ENCODE results near the gene GATD1. TPM values are rescaled to one million over a fixed set of nuclear protein-coding genes. Genes with fewer than 3 reads are reported as not detected.

The GATD1 gene
- total RNA-seq, 6 experiments from 2014 or later = 61.0 to 72.7 (median 68.1) TPM

DNA sequence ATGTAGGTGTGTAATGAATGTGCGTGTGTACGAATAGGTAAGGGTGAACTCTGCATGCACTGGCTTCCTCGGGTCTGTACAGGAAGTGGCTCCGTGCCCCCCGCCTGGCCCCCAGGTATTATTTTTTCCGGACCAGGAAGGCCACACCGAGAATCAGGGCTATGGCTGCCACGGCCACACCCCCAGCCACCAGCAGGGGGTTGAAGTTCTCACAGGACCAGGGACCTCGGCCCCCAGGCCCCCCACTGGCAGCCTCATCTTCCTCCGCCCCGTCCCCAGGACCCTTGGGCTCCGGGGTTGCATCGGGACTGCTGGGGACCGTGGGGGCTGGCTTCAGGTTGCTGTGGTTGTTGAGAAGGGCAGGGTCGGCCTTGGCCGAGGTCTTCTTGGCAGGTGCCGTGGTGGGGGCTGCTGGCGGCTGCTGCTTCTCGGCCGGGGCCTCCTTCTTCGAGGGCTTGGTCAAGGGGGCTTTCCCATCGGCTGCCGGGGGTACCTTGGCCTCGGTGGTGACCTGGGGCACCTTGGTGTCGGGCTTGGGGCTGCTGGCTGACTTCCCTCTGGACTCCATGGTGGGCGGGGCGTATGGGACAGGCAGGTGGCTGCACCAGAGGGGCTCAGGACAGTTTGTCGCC lies 10.8 kb upstream of the GATD1 start:
- Mint-ChIP-seq H3K4me1 (ENCODE audit: low read depth) (peaks cover 15% of the 10 kb centered on the region), H3K27me3 (ENCODE audit: insufficient read depth) (no peaks in the 10 kb centered on the region; the same call in 1 of the 2 replicates), H3K4me3 (no peak overlapping the region), H3K27ac (no peak overlapping the region), H3K36me3 (ENCODE audit: low read depth) (peaks cover 6% of the 10 kb centered on the region), H3K9me3 (no peaks in the 10 kb centered on the region)
- no peak for DNase-seq
- TF ChIP-seq, protein P1, sequence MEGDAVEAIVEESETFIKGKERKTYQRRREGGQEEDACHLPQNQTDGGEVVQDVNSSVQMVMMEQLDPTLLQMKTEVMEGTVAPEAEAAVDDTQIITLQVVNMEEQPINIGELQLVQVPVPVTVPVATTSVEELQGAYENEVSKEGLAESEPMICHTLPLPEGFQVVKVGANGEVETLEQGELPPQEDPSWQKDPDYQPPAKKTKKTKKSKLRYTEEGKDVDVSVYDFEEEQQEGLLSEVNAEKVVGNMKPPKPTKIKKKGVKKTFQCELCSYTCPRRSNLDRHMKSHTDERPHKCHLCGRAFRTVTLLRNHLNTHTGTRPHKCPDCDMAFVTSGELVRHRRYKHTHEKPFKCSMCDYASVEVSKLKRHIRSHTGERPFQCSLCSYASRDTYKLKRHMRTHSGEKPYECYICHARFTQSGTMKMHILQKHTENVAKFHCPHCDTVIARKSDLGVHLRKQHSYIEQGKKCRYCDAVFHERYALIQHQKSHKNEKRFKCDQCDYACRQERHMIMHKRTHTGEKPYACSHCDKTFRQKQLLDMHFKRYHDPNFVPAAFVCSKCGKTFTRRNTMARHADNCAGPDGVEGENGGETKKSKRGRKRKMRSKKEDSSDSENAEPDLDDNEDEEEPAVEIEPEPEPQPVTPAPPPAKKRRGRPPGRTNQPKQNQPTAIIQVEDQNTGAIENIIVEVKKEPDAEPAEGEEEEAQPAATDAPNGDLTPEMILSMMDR (IDR thresholded peaks at IDR 0.05) = peak; percentile 46

DNA sequence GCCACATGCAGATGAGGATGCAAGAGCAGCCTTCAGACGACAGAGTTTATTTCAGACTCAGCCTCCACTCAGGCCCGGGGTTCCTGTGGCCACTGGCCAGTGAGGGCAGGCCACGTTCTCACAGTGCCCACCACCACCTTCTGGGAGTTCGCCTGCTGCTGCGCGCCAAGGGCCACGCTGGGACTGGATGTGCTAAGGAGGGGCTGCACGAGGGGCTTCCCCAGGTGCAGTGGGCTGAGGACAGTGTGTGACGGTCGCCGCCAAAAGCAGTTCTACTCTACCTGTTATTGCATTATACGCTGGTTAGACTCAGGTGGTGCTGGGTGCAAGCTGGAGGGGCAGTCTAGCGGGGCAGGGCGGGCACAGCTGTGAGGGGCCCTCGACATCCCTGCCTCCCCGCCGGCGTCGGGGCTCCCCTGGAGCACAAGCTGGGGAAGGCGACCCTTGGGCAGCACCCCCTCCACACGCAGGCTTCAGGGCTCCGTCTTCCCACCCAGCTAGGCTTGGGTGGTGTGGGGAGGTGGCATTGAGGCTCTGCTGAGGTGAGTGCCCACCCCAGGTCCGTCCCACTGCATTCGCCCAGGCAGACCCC lies 9.9 kb upstream of the GATD1 start:
- Mint-ChIP-seq H3K27me3 (ENCODE audit: insufficient read depth) (no peaks in the 10 kb centered on the region; the same call in 1 of the 2 replicates), H3K9me3 (no peaks in the 10 kb centered on the region), H3K36me3 (ENCODE audit: low read depth) (peaks cover 6% of the 10 kb centered on the region), H3K4me3 (no peak overlapping the region), H3K4me1 (ENCODE audit: low read depth) (peaks cover 17% of the 10 kb centered on the region), H3K27ac (no peak overlapping the region)
- DNase-seq = no peak
- TF ChIP-seq, protein P1 (IDR thresholded peaks at IDR 0.05) = no peak

DNA sequence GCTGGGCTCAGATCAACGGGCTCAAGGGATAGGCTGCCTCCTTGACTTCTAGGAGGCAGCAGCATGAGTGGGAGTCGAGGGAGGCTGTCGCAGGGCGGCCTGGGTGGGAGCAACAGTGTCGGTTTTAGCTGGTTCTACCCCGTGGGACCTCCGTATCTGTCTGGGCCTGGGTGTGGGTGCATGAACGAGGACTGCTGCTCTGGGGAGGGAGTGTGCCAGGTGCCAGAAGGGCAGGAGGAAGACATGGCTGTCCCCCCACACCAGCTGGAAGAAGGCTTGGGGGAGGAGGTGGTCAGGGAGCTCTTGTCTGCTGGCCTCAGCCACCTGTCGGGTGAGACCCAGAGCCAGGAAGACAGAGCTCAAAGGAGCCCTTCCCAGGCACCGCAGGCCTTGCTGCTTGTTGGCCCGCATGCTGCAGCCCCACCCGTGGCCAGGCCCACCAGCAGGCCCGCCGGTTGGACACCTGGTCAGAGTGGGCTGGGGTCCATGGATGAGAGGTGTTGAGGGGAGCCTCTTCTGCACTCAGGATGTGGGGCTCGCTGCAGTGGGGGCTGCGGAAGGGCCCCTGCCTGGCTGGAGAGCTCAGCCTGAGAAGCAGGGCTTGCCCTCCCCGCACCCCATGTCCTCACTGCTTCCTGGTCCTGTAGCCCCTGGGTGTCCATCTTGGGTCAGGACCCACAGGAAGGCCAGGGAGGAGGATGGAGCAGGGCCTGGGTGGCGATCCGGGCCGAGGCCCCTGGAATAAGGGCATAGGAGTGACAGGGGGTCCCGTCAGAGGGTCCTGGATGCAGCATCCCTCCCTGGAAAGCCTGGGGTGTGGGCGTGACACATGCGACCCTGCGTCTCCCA lies 9.2 kb upstream of the GATD1 start:
- H3K9me3 Mint-ChIP-seq = no peaks in the 10 kb centered on the region
- no peaks in the 10 kb centered on the region; the same call in 1 of the 2 replicates for H3K27me3 Mint-ChIP-seq (ENCODE audit: insufficient read depth)
- peaks cover 17% of the 10 kb centered on the region for H3K4me1 Mint-ChIP-seq (ENCODE audit: low read depth)
- no peak overlapping the region for H3K27ac Mint-ChIP-seq
- TF ChIP-seq, protein P1 (IDR thresholded peaks at IDR 0.05) = no peak
- H3K36me3 Mint-ChIP-seq (ENCODE audit: low read depth) = peaks cover 6% of the 10 kb centered on the region
- no peak for DNase-seq
- H3K4me3 Mint-ChIP-seq = no peak overlapping the region

DNA sequence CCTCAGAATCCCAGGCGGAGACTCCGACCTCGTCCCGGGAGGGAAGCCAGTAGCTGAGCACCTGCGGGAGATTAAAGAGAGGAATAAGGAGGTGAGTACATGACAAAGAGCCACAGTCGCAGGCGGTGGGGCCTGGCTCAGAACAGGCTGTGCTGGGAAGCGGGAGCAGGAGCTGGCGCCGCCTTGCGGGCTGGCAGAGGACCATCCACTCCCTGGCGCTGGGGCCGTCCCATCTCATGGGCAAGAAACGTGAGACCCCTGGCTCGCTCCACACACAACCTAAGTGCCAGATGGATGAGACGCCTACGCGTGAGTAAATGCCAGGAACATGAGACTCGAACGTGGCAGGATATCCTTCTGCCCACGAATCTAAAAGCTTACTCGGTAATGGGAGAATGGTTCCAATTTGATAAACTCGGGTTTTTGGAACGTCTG lies 6.3 kb upstream of the GATD1 start:
- peak overlapping the region; percentile 12 for H3K4me3 Mint-ChIP-seq

More for the DNA sequence above, 6.3 kb upstream of the GATD1 start:
- Mint-ChIP-seq H3K27ac (peak overlapping the region; percentile 69), H3K9me3 (no peaks in the 10 kb centered on the region), H3K4me1 (ENCODE audit: low read depth) (peaks cover 17% of the 10 kb centered on the region), H3K36me3 (ENCODE audit: low read depth) (peaks cover 6% of the 10 kb centered on the region), H3K27me3 (ENCODE audit: insufficient read depth) (no peaks in the 10 kb centered on the region; the same call in 1 of the 2 replicates)
- DNase-seq = peak; percentile 74
- TF ChIP-seq, protein P1 (IDR thresholded peaks at IDR 0.05) = peak; percentile 78

All from HFFc6 (cell line).